HG03196 (cell line): ENCODE results near the gene RIF1.

ENCODE experiments used
- ATAC-seq: cut with Tn5 transposase; IDR thresholded peaks from one replicate; pipeline ENCODE4 v1.9.1; 2021; ENCODE audit not compliant: unreplicated experiment

RIF1 gene, protein sequence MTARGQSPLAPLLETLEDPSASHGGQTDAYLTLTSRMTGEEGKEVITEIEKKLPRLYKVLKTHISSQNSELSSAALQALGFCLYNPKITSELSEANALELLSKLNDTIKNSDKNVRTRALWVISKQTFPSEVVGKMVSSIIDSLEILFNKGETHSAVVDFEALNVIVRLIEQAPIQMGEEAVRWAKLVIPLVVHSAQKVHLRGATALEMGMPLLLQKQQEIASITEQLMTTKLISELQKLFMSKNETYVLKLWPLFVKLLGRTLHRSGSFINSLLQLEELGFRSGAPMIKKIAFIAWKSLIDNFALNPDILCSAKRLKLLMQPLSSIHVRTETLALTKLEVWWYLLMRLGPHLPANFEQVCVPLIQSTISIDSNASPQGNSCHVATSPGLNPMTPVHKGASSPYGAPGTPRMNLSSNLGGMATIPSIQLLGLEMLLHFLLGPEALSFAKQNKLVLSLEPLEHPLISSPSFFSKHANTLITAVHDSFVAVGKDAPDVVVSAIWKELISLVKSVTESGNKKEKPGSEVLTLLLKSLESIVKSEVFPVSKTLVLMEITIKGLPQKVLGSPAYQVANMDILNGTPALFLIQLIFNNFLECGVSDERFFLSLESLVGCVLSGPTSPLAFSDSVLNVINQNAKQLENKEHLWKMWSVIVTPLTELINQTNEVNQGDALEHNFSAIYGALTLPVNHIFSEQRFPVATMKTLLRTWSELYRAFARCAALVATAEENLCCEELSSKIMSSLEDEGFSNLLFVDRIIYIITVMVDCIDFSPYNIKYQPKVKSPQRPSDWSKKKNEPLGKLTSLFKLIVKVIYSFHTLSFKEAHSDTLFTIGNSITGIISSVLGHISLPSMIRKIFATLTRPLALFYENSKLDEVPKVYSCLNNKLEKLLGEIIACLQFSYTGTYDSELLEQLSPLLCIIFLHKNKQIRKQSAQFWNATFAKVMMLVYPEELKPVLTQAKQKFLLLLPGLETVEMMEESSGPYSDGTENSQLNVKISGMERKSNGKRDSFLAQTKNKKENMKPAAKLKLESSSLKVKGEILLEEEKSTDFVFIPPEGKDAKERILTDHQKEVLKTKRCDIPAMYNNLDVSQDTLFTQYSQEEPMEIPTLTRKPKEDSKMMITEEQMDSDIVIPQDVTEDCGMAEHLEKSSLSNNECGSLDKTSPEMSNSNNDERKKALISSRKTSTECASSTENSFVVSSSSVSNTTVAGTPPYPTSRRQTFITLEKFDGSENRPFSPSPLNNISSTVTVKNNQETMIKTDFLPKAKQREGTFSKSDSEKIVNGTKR (N-terminal part only)

GRCh38 chr2:151409601-151410484 lies at the start of gene RIF1:
TSS of gene RIF1 (plus strand) at chr2:151409902. CDS start at chr2:151410424, 522 bp downstream.
- ATAC-seq, result peak; percentile 93

DNA sequence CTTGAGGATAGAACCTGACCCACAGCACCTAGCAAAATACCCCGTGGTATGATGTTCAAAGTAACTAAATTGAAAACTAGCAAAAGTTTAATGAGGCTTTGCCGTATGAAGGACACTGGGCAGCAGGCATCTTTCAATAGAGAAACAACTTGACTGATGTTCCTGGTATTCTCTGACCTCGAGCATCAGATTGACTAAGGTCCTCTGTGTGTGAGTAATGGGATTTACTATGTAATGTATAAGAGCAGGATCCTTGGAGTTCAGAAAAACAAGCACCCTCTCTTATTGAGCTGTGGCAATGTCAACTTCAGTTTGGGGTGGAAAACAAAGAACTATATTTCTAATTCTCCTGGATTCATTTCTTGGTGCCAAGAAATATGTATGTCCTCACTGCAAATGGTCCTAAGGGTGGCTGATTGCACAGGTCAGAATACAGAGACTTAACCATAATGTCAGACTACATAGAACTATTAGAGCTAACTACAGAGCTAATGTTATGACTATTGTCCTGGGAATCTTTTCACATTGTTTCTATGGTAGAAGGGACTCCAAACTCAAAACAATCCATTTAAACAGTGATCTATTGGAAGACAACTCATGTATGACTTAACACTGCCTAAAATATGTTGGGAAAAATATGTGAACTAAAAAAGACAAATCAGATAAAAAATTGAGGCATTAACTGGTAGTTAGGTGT lies 47.9 kb upstream of the RIF1 start:
- no peak for ATAC-seq

DNA sequence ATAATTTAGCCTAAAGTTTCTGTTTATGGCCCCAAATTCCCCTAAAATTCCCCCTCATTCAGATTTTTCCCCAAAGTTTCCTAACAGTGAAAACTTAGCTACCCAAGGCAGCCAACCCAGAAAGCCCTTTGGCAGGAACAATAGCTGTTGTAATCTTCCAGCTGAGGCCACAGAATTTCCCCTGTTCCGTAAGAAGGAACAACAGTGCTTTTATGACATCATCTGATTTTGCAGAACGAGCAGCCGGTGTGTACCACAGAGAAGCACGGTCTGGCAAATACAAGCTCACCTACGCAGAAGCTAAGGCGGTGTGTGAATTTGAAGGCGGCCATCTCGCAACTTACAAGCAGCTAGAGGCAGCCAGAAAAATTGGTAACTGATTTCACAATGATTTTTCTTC lies 46.0 kb upstream of the RIF1 start:
- peak; percentile 84 for ATAC-seq

- no peak for ATAC-seq
Measured at GRCh38 chr2:151367571-151367970, 42.1 kb upstream of the RIF1 start.

GRCh38 chr2:151374436-151374835 lies 35.3 kb upstream of the RIF1 start:
- peak; percentile 96 for ATAC-seq

DNA sequence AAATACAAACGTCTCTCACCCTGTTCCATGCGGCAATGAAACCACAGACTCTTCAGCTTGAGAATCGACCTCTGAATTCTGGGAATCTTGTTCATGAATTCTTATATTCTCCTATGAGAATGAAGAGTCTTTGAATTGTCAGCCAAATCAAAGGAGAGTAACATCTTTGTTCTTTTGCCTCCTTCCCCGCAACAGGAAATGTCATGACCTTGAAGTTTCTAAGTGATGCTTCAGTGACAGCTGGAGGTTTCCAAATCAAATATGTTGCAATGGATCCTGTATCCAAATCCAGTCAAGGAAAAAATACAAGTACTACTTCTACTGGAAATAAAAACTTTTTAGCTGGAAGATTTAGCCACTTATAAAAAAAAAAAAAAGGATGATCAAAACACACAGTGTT lies 30.5 kb upstream of the RIF1 start:
- ATAC-seq, result no peak

GRCh38 chr2:151380580-151381235 lies 29.0 kb upstream of the RIF1 start:
- no peak for ATAC-seq

DNA sequence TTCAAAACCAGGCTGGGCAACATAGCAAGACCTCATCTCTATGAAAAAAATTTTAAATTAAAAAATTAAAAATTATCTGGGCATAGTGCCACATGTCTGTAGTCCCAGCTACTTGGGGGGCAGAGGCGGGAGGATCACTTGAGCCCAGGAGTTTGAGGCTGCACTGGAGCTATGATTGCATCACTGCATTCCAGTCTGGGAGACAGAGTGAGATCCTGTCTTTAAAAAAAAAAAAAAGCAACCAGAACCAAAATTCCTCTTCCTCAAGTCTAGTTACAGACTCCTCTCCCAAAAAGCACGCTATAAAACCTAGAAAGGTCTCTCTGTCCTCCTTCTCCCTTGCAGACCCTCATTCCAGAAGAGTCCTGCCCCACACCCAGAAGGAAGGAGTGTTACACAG lies 28.4 kb upstream of the RIF1 start:
- no peak for ATAC-seq

DNA sequence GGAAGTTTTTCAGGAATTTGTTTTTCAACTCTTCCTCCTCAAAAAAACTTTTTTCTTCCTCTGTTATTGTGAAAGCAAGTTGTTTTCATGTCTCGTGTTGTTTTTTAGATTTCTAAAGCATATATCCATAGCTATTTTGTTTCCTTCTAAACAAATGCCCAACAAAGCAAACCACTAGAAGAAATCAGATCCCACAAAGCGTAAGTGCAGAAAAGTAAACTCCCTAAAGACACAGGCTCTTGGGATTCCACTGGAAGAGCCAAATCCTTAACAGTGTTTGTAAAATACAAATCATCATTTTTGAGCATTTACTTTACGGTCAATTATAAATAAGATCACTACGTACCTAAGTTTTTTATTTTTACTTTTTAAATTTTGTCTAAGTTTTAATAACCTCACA lies 21.7 kb upstream of the RIF1 start:
- no peak for ATAC-seq

- ATAC-seq, result no peak
Measured at GRCh38 chr2:151391436-151391835, 18.3 kb upstream of the RIF1 start.

GRCh38 chr2:151394509-151394908 lies 15.2 kb upstream of the RIF1 start:
- no peak for ATAC-seq

DNA sequence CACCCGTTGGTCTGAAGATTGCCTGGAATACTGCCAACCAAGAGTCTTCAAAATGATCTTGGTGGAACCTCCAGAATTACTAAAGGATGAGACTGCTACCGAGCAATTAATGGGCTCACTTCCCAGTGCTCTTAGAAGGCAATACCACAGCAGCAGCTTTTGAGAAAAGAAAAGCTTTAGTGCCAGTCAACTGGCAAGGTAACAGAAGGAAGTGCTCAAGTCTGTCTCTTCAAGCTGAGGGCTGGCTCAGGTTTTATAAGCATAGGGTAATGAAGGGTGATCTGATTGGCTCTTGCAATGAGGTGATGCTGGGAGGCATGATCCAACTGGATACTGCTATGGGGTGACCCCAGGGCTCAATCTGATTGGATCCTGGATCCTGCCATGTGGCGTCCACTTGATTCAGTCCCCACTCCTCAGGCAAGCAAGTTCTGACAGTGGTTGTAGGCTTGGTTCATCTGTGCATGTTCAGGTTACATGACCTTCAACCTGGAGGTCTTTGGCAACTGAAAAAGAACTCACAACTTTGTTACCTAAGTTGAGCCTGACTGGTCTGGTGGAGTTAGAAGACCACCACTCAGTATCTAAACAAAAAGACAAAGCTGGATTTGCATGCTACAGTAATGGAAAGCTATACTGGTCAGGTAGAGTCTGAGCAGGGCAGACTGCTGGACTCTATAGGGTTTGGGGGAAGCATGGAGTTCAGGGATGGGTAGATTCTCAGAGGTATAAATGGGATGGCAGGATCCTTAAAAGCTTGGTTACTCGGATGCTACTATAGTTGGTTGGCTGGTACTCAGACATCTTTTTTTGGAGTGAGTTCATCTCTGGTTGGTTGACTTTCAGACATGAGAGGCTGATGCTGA lies 14.0 kb upstream of the RIF1 start:
- no peak for ATAC-seq

DNA sequence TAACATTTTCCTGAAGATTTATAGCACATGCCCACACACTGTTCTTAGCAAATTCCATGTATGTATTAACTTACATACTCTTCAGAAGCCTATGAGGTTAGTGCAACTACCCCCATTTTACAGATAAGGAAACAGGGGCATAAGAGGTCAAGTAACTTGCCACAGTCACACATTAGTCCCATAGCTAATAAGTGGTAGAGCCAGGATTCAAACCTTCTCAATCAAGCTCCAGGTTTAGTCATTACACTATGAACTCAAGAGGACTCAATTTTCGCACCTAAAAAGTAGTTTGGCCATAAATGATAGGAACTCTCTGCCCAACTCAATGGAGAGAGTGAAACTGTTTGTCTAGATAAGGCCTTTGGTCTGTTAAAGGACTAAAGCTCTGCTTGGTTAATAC lies 9.7 kb upstream of the RIF1 start:
- no peak for ATAC-seq

DNA sequence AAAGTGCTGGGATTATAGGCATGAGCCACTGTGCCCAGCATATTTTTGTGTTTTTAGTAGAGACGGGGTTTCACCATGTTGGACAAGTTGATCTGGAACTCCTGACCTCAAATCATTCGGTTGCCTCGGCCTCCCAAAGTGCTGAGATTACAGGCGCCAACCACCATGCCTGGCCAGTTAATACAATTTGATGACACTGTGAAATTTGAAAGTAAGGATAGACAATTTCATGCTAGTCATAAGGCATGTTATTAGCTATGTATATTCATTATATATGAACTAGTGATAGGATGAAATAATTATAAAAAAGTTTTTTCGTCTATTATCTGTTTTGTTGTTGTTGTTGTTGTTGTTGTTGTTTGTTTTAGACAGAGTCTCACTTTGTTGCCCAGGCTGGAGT lies 8.6 kb upstream of the RIF1 start:
- ATAC-seq, result no peak

- no peak for ATAC-seq
Measured at GRCh38 chr2:151403914-151404313, 5.8 kb upstream of the RIF1 start.

GRCh38 chr2:151405376-151405775 lies 4.3 kb upstream of the RIF1 start:
- ATAC-seq, result no peak

DNA sequence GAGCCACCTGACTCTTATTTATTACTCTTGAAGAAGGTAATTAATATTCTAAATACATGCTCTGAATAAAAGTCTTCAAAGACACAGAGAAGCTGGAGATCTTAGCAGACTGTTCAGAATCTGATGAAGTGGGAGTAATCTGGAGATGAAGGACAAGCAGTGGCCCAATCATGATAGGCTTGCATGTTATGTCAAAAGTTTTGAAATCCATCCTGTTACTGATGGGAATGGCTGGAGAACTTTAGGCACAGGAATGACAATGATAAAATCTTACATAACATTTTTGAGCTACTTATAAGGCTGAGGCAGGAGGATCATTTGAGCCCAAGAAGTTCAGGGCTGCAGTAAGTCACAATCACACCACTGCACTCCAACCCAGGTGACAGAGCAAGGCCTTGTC lies 2.4 kb upstream of the RIF1 start:
- no peak for ATAC-seq
